Left forelimb (tissue), 1 donor: ENCODE measurements around the gene TTC6.
"Not testable (repeated sequence)": the region's sequence is repeated elsewhere in the genome, so short reads cannot be mapped to it uniquely, and the experiment has no call there.

Source experiments
- DNase-seq: peaks from one replicate; pipeline ENCODE4 v3.0.0-alpha.2; 2018; ENCODE audit warnings: low spot score

The TTC6 gene

GRCh38 chr14:37594971-37595808, at the start of gene TTC6, which contains the start of gene FOXA1:
Gene TTC6, plus strand, starts transcription at chr14:37595629. Its CDS starts 26,436 bp downstream, at chr14:37622065.
Gene FOXA1, minus strand, starts transcription at chr14:37595249. Its CDS starts 277 bp downstream, at chr14:37594972.
- DNase-seq = no peak

- no peak for DNase-seq
Observed at GRCh38 chr14:37546621-37547447, 48.6 kb upstream of the TTC6 start.

GRCh38 chr14:37550511-37550910, 44.9 kb upstream of the TTC6 start:
- DNase-seq = no peak

- DNase-seq = no peak
Observed at GRCh38 chr14:37551119-37551518, 44.3 kb upstream of the TTC6 start.

GRCh38 chr14:37553935-37554550, 41.4 kb upstream of the TTC6 start:
- DNase-seq = no peak

- DNase-seq = not testable (repeated sequence)
Observed at GRCh38 chr14:37555596-37555995, 39.8 kb upstream of the TTC6 start.

- no peak for DNase-seq
Observed at GRCh38 chr14:37558740-37559139, 36.7 kb upstream of the TTC6 start.

- no peak for DNase-seq
Observed at GRCh38 chr14:37559386-37559785, 36.0 kb upstream of the TTC6 start.

GRCh38 chr14:37563189-37563588, 32.2 kb upstream of the TTC6 start:
- DNase-seq = no peak

GRCh38 chr14:37565550-37565949, 29.9 kb upstream of the TTC6 start:
- no peak for DNase-seq

GRCh38 chr14:37566811-37567371, 28.5 kb upstream of the TTC6 start:
- DNase-seq = no peak

- no peak for DNase-seq
Observed at GRCh38 chr14:37569729-37570128, 25.7 kb upstream of the TTC6 start.

- no peak for DNase-seq
Observed at GRCh38 chr14:37571391-37571790, 24.0 kb upstream of the TTC6 start.

GRCh38 chr14:37573356-37573755, 22.1 kb upstream of the TTC6 start:
- no peak for DNase-seq

GRCh38 chr14:37579274-37579673, 16.2 kb upstream of the TTC6 start:
- no peak for DNase-seq

GRCh38 chr14:37580146-37580545, 15.3 kb upstream of the TTC6 start:
- no peak for DNase-seq

- no peak for DNase-seq
Observed at GRCh38 chr14:37583358-37584210, 11.8 kb upstream of the TTC6 start.

- no peak for DNase-seq
Observed at GRCh38 chr14:37584211-37585100, 11.0 kb upstream of the TTC6 start.

GRCh38 chr14:37585101-37585511, 10.3 kb upstream of the TTC6 start:
- DNase-seq = no peak
